ENCODE results near the gene NDOR1.

NDOR1 gene

DNA sequence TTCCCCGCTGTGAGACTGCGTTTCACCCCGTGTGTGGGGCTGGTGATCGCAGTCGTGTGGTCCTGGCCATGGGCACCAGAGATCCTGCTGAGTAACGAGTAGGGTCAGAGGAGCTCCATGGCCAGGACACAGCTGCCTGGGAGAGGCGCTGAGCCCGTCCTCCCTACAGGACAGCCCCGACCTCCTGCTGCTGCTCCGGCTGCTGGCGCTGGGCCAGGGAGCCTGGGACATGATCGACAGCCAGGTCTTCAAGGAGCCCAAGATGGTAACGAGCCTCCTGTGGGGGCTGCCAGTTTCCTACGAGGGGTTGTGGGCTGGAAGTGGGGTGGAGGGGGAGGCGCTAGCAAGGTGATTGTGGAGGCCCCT lies 60.6 kb downstream of the NDOR1 start:
- DNase-seq, result no peak
